Ovary (tissue), 9 donors: ENCODE data around the gene KCNMB3. TPM values are rescaled to one million over a fixed set of nuclear protein-coding genes. Genes with fewer than 3 reads are reported as not detected.
"Not testable (repeated sequence)": the region's sequence is repeated elsewhere in the genome, so short reads cannot be mapped to it uniquely, and the experiment has no call there.

Source experiments
- DNase-seq, 5 donors: peaks; one replicate each; pipeline ENCODE4 v3.0.0-alpha.2; 2019 to 2020
- H3K27ac ChIP-seq, 2 donors: fragments of 200-600 bp; one replicate each; pipeline versions ENCODE4 v1.5.1 to v1.8.0; 2019 to 2022
- H3K27me3 ChIP-seq: fragments of 200-600 bp; one replicate; pipeline ENCODE4 v1.8.0; 2022
- H3K36me3 ChIP-seq: fragments of 200-600 bp; sonication (generic); one replicate; pipeline ENCODE4 v1.5.1; 2019
- H3K4me1 ChIP-seq: one replicate; pipeline ENCODE4 v1.8.1; 2013; ENCODE audit warnings: mild to moderate bottlenecking, moderate library complexity; ENCODE audit not compliant: insufficient read depth
- H3K4me3 ChIP-seq: fragments of 200-600 bp; sonication (generic); one replicate; pipeline ENCODE4 v1.5.1; 2017
- H3K9me3 ChIP-seq, 2 donors: fragments of 200-600 bp in 1 of 2; sonication (generic) in 1 of 2; one replicate each; pipeline versions ENCODE4 v1.5.1 to v1.8.1; 2013 to 2019; ENCODE audit warnings: mild to moderate bottlenecking in 1 of 2, moderate library complexity in 1 of 2
- CTCF ChIP-seq, 3 donors: fragments of 450-650 bp in 2 of 3; fragments of 200-600 bp in 1 of 3; IDR thresholded peaks; one replicate each; pipeline versions ENCODE4 v1.5.1 to v1.8.0; 2016 to 2022; ENCODE audit warnings: antibody characterized with exemption in 3 of 3, mild to moderate bottlenecking in 1 of 3
- EP300 ChIP-seq: sonication (generic); formaldehyde crosslinking; IDR thresholded peaks from one replicate; pipeline ENCODE4 v1.6.1; 2017; ENCODE audit warnings: antibody characterized with exemption
- POLR2A ChIP-seq: fragments of 450-650 bp; IDR thresholded peaks from one replicate; pipeline ENCODE4 v1.6.1; 2017; ENCODE audit warnings: antibody characterized with exemption, mild to moderate bottlenecking, moderate library complexity
- WGBS, 3 donors: extraction: QIAGEN DNeasy Blood & Tissue Kit in 1 of 3; methylation state at CpG; one replicate each; pipeline versions ENCODE4 v1.1.5 to v1.1.7; 2013 to 2017; 5-methylcytosine and 5-hydroxymethylcytosine counted together
- intact Hi-C, 4 donors: fragments of 100-400 bp; cut with DNase I; formaldehyde crosslinking; loops; one replicate each; pipeline versions ENCODE4 v1.11.0 to v1.15.1; 2022 to 2023
- polyA plus RNA-seq, 2 donors: library from polyadenylated mRNA; stranded (reverse); fragments of 200-250 nt in 1 of 2; fragments of 350-450 nt in 1 of 2; fragmentation: Illumina TruSeq in 1 of 2; extraction: RNeasy Lipid Tissue Mini Kit (QIAGEN cat#74804) in 1 of 2; gene quantifications; one replicate each; pipeline ENCODE4 v1.2.3, GENCODE V29; 2013 to 2014
- total RNA-seq, 7 donors: library from RNA; depleted of rRNA in 2 of 7; stranded (reverse); fragments of >200 nt in 2 of 7; fragmentation: NEBNext Ultra II Directional in 3 of 7; extraction: Animal tissue kit (Norgen Biotek cat#: 25700) in 3 of 7; gene quantifications; one replicate each; pipeline versions ENCODE4 v1.1.0 to v1.2.4, GENCODE V29; 2016 to 2023
- donor health status: DM: no; HTN: no; CAD: no; lungs with moderate emphysema.
- donor health status: DM: no; HTN: no; CAD: no.
- donor health status: Bipolar disorder and iron deficiency.
- donor health status: DM: yes; HTN: yes; CAD: no.
- donor health status: DM: no; HTN: no; CAD: no.
- donor health status: DM: yes; HTN: yes; CAD: no.

Gene KCNMB3
- total and polyA plus RNA-seq, 9 donors = 0.57 to 2.8 (median 1.6) TPM

- H3K36me3 ChIP-seq = no peaks in the 10 kb centered on the region
- no peak for TF ChIP-seq EP300
- TF ChIP-seq POLR2A = no peak
- DNase-seq = no peak
- intact Hi-C loops = no loop called here
- no peaks in the 10 kb centered on the region for H3K9me3 ChIP-seq
- 65 to 70% (median 68%) methylated on average over 3 of the region's 3 CpGs for WGBS, 3 donors
- no peaks in the 10 kb centered on the region for H3K4me1 ChIP-seq
- H3K27me3 ChIP-seq = no peaks in the 10 kb centered on the region
- no peak overlapping the region for H3K4me3 ChIP-seq
- H3K27ac ChIP-seq = no peak overlapping the region
These were observed 25.1 kb upstream of the KCNMB3 start for GRCh38 chr3:179276001-179276400.

GRCh38 chr3:179274434-179274833, 23.5 kb upstream of the KCNMB3 start:
- H3K9me3 ChIP-seq, H3K36me3 ChIP-seq: not testable (repeated sequence)

GRCh38 chr3:179272385-179272784, 21.5 kb upstream of the KCNMB3 start:
- Histone ChIP-seq H3K27me3 (no peaks in the 10 kb centered on the region), H3K27ac (no peak overlapping the region), H3K4me1 (no peaks in the 10 kb centered on the region), H3K4me3 (no peak overlapping the region), H3K9me3 (no peaks in the 10 kb centered on the region), H3K36me3 (no peaks in the 10 kb centered on the region)
- TF ChIP-seq POLR2A (no peak), EP300 (no peak), CTCF (IDR thresholded peaks at IDR 0.05) (no peak)
- 91 to 96% (median 93%) methylated on average over 3 of the region's 3 CpGs for WGBS, 3 donors
- intact Hi-C loops = no loop called here
- peak in 1 of 5 donors; percentile 16 for DNase-seq

More at GRCh38 chr3:179274434-179274833, 23.5 kb upstream of the KCNMB3 start:
- H3K4me3 ChIP-seq, DNase-seq, intact Hi-C loops, H3K27me3 ChIP-seq, H3K4me1 ChIP-seq, H3K27ac ChIP-seq: not testable (repeated sequence)
- 92 to 96% (median 95%) methylated on average over 2 of the region's 2 CpGs for WGBS, 3 donors

GRCh38 chr3:179269152-179269707, 18.3 kb upstream of the KCNMB3 start:
- Histone ChIP-seq H3K27ac (no peak overlapping the region), H3K27me3 (no peaks in the 10 kb centered on the region), H3K9me3 (no peaks in the 10 kb centered on the region), H3K4me1 (no peaks in the 10 kb centered on the region), H3K36me3 (no peaks in the 10 kb centered on the region), H3K4me3 (no peak overlapping the region)
- 72 to 81% (median 76%) methylated on average over 4 of the region's 4 CpGs for WGBS, 3 donors
- TF ChIP-seq POLR2A = no peak
- DNase-seq = no peak
- intact Hi-C loops = no loop called here

- intact Hi-C loops = no loop called here
- WGBS, 3 donors = 35 to 43% (median 40%) methylated on average over 4 of the region's 4 CpGs
- DNase-seq = no peak
- Histone ChIP-seq H3K4me3 (no peak overlapping the region), H3K36me3 (no peaks in the 10 kb centered on the region), H3K4me1 (no peaks in the 10 kb centered on the region), H3K9me3 (no peaks in the 10 kb centered on the region), H3K27me3 (no peaks in the 10 kb centered on the region), H3K27ac (no peak overlapping the region)
- TF ChIP-seq POLR2A (no peak), EP300 (no peak), CTCF (IDR thresholded peaks at IDR 0.05) (no peak)
These were observed 17.6 kb upstream of the KCNMB3 start for GRCh38 chr3:179268400-179269051.

- intact Hi-C loops = no loop called here
- TF ChIP-seq EP300 (no peak), POLR2A (no peak), CTCF (IDR thresholded peaks at IDR 0.05) (no peak)
- no peaks in the 10 kb centered on the region for H3K4me1 ChIP-seq
- H3K9me3 ChIP-seq = no peaks in the 10 kb centered on the region
- no peak overlapping the region for H3K4me3 ChIP-seq
- no peaks in the 10 kb centered on the region for H3K27me3 ChIP-seq
- H3K27ac ChIP-seq = no peak overlapping the region
- no peaks in the 10 kb centered on the region for H3K36me3 ChIP-seq
- 81 to 86% (median 83%) methylated on average over 21 of the region's 21 CpGs for WGBS, 3 donors
- DNase-seq = no peak
These were observed 15.8 kb upstream of the KCNMB3 start for GRCh38 chr3:179266701-179267211.
